ENCODE results near the gene ZSCAN23. TPM values are rescaled to one million over a fixed set of nuclear protein-coding genes. Genes with fewer than 3 reads are reported as not detected.

Gene ZSCAN23
- total RNA-seq, 1 experiment from 2014 or later, result 2.9 TPM

DNA sequence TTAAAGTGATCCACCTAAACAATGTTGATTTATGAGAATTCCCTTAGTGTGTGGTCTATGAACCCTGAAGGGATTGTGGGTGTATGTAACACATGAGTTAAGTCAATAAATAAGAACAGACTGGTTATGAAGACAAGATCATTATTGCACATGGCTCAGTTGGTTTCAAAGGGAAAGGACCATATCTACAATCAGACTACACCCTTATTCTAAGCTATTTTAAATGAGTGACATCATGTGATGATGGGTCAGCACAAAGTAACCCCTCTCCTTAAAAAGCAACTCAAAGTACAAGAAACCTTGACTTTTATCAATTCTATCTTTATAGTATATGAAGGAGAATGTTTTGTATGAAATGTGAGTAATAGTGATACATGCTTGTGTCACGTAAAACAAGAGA is 15.3 kb upstream of the ZSCAN23 start:
- Histone ChIP-seq H3K18ac (ENCODE audit: insufficient read length, low read depth, low read length) (no peak overlapping the region), H3T11ph (ENCODE audit: low read length) (no peak overlapping the region), H3K23me2 (ENCODE audit: insufficient read length, low read depth, low read length, poor library complexity, severe bottlenecking) (no peaks in the 10 kb centered on the region), H3K27me3 (ENCODE audit: insufficient read depth, low read length) (no peaks in the 10 kb centered on the region; the same call in 1 of the 2 replicates), H3K79me2 (ENCODE audit: insufficient read depth, low read length) (no peaks in the 10 kb centered on the region), H4K8ac (replicated peaks; ENCODE audit: insufficient read length, low read depth, low read length) (no peak overlapping the region), H3K23ac (ENCODE audit: insufficient read length, low read depth, low read length) (no peak overlapping the region), H3K4me2 (ENCODE audit: insufficient read depth, insufficient read length, low read length) (no peak overlapping the region), H2BK15ac (ENCODE audit: low read depth, low read length) (no peak overlapping the region), H3K27ac (ENCODE audit: insufficient read length, low read depth, low read length) (no peak overlapping the region), H3K9ac (ENCODE audit: extremely low read depth, insufficient read length, low read length) (no peak overlapping the region), H2BK120ac (ENCODE audit: low read depth, low read length, poor library complexity, severe bottlenecking) (no peak overlapping the region), H2AFZ (ENCODE audit: low read length) (no peak overlapping the region), H2AK5ac (ENCODE audit: insufficient read length, low read length) (no peak overlapping the region), H3K14ac (ENCODE audit: insufficient read depth, low read length) (no peak overlapping the region), H2BK5ac (ENCODE audit: insufficient read length, low read length) (no peak overlapping the region), H3K4ac (ENCODE audit: low read depth, low read length) (no peak overlapping the region), H2BK12ac (ENCODE audit: insufficient read length, low read depth, low read length) (no peak overlapping the region), H4K5ac (ENCODE audit: insufficient read length, low read depth, low read length) (no peak overlapping the region), H3K79me1 (ENCODE audit: insufficient read depth, low read depth, low read length, poor library complexity, severe bottlenecking) (no peaks in the 10 kb centered on the region), H2BK20ac (ENCODE audit: low read depth, low read length, poor library complexity, severe bottlenecking) (no peak overlapping the region), H3K4me1 (ENCODE audit: insufficient read depth, low read length) (no peaks in the 10 kb centered on the region), H4K91ac (ENCODE audit: insufficient read length, low read depth, low read length) (no peak overlapping the region), H3K9me3 (ENCODE audit: control insufficient read depth, low read depth, low read length) (no peaks in the 10 kb centered on the region), H3K56ac (ENCODE audit: insufficient read length, low read depth, low read length) (no peak overlapping the region), H4K20me1 (ENCODE audit: control insufficient read depth, insufficient read depth, insufficient read length) (no peaks in the 10 kb centered on the region)
- H3K27me3 Mint-ChIP-seq (ENCODE audit: low read depth), result peaks cover 55% of the 10 kb centered on the region
- H3K4me3 Mint-ChIP-seq, result no peak overlapping the region
- no peaks in the 10 kb centered on the region for H3K9me3 Mint-ChIP-seq
- TF ChIP-seq, protein P1, sequence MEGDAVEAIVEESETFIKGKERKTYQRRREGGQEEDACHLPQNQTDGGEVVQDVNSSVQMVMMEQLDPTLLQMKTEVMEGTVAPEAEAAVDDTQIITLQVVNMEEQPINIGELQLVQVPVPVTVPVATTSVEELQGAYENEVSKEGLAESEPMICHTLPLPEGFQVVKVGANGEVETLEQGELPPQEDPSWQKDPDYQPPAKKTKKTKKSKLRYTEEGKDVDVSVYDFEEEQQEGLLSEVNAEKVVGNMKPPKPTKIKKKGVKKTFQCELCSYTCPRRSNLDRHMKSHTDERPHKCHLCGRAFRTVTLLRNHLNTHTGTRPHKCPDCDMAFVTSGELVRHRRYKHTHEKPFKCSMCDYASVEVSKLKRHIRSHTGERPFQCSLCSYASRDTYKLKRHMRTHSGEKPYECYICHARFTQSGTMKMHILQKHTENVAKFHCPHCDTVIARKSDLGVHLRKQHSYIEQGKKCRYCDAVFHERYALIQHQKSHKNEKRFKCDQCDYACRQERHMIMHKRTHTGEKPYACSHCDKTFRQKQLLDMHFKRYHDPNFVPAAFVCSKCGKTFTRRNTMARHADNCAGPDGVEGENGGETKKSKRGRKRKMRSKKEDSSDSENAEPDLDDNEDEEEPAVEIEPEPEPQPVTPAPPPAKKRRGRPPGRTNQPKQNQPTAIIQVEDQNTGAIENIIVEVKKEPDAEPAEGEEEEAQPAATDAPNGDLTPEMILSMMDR (conservative IDR thresholded peaks at IDR 0.05), result no peak
- no peaks in the 10 kb centered on the region for H3K36me3 Mint-ChIP-seq (ENCODE audit: insufficient read depth in 1 of 3, low read depth in 3 of 3)
- no CpG with 5 or more reads among the region's 1 CpG for WGBS (ENCODE audit: extremely low coverage, insufficient read length, low lambda C conversion rate)
- H3K4me1 Mint-ChIP-seq, result peaks cover 3 to 4% of the 10 kb centered on the region in 2 experiments; a peak in 1 of 4 replicates
- H3K27ac Mint-ChIP-seq, result no peak overlapping the region
- DNase-seq, result no peak

All from H9 (cell line).